Measurements from ENCODE around the gene MGMT.

Gene MGMT

DNA sequence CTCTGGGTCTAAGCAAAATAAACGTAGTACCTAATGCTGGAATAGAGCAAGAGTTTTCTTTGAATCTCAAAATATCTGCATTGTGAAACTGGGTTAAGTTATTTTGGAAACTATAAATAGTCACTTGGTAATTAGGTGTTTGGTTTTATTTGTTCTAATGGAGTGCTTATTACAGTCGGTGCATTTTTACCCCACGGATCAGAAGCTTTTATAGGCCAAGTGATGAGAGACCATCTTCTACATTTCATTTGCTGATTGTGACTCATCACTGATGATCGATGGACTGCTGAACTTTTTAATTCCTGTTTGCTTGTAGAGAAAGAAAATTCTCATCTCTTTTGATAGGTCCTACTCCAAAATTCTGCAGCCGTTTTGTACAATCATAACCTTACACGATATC, 28.2 kb downstream of the MGMT start:
- DNase-seq (ENCODE audit: low read depth) = no peak

DNA sequence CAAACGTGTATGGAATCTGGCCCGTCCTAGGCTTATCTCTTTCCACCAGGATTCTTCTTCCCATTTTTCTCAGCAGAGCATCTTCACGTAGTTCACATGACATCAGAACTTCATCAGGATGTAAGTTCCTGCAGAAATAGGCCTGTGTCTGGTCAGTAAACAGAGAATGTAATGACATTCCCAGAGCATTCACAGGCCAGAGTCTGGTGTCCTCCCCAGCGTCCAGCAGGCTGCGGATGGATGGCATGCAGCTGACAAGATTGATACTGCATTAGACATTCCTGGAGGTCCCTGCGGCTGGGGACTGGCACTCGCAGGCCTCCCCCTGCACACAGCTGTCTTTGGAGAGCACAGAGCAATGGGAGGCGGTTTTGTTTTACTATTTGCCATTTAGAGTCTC, 28.7 kb downstream of the MGMT start:
- no peak for DNase-seq (ENCODE audit: low read depth)

DNA sequence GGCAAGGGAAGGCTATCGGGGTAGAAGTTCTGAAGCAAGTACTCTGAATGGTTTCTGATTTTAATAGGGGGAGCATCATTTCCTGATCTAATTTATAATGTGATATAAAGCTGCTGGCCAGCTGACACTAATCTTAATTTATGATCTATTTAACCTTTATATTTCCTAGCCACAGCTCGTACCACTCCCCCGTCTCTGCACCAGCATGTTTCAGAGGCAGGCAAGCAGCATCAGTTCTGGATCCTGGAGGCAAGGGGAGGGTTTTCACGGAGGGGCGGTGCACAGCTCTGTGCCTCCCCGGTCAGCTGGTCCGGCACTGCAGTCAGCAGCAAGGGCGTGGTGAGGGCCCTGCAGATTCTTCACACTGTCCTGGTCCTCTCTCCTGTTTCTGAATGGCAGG, 30.0 kb downstream of the MGMT start:
- DNase-seq (ENCODE audit: low read depth) = no peak

DNA sequence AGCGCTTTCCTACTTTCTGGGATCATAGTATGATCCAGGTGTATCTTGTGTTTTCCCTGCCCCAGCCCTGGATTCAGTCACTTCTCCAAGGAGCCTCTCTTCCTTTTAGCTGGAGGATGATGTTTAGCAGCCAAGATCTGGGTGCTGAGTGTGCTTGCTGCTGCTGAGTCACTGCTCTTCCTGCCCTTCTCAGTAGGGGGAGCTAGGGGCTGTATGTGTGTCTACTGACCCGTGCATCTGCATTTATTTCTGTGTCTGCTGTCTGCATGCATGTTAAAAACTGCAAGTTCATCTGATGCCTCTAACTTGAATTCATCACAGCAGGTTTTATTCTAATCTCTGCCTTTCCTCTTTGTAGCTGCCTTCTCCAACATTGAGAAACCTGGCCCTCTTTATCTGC, 31.6 kb downstream of the MGMT start:
- DNase-seq (ENCODE audit: low read depth) = no peak

DNA sequence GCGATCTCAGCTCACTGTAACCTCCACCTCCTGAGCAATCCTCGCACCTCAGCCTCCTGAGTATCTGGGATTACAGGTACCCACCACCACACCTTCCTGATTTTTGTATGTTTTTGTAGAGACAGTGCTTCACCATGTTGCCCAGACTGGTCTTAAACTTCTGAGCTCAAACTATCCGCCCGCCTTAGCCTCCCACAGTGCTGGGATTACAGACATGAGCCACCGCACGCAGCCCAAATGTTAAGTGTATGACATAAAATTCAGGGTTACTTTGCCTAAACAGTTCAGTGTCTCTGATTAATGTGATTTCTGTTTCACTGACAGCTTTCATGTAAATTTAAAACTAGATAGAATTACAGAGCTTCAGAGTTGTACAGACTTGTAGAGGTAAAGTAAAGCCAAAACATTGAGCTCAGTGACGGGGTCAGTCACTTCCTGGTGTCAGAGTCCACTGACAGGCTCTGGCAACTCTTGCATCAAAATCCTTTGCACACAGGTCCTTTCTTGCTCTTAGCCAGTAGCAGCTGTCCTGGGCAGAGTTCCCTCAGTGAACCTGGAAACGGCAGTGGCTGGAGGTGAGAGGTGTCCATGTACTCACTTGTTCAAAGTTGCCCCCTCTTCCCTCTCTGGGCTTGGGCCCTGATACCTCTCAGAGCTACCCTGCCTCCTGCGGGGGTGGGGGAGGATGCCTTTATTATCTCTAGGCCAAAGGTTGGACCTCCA, 33.7 kb downstream of the MGMT start:
- DNase-seq (ENCODE audit: low read depth) = no peak

DNA sequence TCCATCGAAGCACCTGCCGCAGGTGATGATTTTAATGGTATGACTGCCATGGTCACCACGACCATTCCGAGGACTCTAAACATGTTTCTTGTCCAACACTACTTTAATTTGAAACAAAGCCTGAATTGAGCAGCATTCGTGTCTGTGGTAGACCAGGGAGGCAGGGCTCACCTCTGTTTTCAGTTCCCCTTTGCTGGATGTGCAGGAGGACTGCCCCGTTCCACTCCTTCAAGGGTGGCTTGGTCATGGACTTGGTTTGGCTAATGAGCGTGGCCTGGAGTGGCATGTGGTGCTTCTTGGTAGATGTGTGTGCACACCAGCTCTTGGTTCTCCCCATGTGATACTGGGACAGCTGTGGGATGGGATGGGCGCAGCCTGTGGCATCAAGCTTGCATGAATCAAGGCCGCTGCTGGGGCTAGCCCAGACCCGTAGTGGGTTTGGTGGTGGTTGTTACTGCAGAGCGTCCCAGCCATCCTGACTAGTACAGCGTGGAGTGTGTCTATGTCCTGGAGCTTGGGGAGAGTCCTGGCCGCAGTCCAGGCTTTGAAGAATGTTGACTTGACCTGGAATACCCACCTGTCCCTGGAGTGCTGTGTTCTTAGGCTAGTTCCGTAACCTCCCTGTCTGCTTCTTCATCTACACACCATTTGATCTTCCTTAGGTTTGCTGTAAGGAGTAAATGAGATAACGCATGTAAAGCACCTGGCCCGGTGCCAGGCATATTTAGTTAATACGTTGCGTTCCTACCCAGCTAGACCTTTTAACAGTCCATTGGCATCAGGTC, 34.8 kb downstream of the MGMT start:
- DNase-seq (ENCODE audit: low read depth) = no peak

DNA sequence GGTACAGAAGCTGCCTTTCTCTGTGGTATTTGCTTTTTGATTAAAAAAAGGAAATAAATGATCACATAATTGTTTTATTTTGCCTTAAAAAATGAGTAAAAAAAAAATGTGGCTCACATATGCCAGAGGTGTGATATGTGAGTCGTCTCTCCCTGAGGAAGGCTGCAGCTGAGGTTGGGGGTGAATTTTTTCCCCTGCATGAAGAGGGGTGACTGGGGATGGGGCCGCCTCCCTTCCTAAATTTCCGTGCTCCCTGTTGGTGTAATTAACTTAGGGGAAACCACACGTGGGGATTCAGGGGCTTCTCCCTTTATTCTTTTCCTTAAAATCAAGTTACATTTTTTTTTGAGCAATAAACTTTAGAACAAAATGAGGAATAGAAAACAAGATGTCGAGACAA, 35.4 kb downstream of the MGMT start:
- no peak for DNase-seq (ENCODE audit: low read depth)

DNA sequence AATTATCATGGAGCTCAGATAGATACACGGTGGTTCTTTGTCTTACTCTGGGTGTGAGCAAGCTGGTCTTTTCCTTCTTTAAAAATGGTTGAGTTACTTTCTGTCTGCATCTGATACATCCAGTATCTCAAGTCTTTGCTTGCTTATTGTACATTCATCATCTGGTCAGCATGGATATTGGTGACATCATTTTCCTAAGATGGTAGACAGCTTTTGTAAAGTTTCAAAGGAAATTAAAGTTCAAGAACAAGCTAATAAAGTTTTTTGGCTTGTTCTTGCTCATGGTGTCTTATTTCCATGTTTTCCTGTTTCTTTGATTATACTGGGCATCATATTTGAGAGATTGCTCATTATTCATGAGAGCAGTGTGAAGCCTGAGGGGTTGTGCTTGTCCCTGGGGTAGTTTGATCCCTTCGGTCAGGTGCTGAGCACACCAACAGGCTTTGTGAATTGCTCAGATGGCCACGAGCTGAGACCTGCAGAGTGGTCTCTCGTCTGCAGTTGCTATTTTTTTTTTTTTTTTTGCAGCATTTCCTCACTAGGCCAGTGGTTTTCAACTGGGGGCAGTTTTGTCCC, 38.5 kb downstream of the MGMT start:
- no peak for DNase-seq (ENCODE audit: low read depth)

DNA sequence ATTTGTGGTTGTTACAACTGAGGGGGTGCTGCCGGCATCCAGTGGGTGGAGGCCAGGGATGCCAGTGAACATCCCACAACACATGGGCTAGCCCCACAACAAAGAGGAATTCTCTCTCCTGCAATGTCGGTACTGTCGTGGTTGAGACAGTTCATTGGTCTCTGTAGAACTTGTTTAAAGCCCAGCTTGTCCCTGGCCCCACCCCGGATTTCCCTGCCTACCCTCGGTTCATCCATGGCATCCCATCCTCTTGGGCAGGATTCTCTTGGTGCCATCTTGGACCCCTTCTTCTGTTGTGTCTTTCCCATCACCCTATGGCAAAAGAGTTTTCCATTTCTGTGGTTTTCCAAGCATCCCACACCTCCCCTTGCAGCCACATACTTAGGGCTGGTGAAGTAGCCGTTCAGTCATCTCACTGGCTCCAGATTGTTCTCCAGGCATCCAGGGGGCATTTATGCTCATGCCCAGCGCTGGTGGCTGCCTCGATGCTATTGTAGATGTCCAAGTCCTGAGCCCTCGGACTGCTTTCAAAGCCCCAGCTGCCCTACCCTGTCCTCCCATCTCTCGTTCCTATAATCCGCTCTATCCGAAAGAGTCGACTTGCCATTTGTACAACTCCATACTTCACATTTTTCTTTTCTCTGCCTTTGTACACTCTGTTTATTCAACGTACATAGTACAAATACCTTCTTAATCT, 39.2 kb downstream of the MGMT start:
- DNase-seq (ENCODE audit: low read depth) = no peak

DNA sequence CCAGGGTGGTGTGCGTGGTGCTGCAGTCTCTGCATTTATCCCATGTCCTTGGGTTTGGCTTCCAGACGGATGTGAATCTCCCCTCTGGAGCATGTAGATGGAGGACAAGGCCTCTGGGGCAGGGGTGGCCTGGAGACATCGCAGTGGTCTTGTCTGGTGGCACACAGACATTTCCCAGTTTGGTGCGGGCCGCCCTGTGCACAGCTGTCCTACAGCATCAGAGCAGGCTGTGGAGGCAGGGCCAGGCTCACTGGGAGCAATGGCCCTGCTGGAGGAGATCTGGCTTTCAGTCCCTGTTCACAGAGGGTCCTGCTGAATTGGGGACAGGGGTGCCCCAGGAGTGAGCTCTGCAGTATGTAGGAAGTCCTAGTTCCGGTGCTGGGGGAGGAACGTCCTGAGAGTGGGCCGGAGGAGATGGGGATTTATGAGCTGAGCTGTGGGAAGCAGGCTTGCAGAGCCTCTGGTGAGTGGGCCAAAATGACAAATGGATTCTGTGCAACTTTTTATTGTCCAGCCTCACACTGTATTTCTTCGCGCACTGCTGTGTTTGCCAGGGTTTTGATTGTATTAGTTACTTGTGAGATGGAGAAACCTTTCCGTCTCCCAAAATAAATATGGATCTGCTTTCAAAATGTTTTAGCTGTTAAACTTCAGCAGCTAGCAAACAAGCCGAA, 40.3 kb downstream of the MGMT start:
- no peak for DNase-seq (ENCODE audit: low read depth)

DNA sequence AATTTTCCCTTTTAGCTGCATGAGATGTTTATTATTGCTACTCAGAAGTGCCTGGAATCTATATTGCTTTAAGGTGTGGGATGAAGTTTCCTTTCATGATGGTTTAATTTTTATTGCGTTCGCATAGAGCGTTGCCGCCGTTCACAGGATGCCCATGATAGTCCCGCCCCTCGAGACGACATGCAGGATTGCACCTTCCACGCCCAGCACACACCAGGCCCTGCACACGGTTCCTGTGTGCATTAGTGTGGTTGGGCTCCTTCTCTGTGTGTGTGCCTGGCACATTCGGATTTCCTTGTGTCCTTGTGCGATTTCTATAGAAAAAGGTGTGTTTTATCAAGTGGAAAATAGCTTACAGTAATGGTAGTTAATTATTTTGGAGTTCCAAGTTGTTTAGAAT, 42.1 kb downstream of the MGMT start:
- DNase-seq (ENCODE audit: low read depth) = no peak

DNA sequence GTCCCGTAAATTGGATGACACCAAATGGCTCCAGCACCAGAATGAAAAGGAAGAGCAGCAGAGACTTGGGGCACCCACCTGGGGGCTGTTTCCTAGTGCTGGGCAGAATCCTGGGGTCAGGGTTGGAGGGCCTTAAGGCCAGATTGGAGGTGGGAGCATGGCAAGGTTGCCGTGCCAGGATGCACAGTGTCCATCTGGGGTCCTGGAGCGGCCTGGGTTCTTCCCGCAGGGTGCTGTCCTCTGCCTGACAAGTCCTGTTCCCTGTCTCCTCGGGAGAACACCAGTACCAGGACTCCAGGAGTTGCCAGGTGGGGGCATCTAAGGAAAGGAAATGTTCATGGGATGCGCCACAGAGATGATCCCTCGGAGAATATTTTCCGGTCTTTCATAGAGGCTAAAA, 42.8 kb downstream of the MGMT start:
- no peak for DNase-seq (ENCODE audit: low read depth)

DNA sequence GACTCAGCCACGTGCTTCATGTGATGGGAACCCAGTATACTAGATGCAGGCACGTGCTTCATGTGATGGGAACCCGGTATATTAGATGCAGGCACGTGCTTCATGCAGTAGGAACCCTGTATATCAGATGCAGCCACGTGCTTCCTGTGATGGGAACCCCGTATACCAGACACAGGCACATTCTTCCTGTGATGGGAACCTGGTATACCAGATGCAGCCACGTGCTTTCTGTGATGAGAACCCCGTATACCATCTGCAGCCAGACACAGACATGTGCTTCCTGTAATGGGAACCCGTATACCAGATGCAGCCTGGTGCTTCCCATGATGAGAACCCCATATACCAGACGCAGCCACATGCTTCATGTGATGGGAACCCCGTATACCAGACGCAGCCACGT, 44.0 kb downstream of the MGMT start:
- no peak for DNase-seq (ENCODE audit: low read depth)

DNA sequence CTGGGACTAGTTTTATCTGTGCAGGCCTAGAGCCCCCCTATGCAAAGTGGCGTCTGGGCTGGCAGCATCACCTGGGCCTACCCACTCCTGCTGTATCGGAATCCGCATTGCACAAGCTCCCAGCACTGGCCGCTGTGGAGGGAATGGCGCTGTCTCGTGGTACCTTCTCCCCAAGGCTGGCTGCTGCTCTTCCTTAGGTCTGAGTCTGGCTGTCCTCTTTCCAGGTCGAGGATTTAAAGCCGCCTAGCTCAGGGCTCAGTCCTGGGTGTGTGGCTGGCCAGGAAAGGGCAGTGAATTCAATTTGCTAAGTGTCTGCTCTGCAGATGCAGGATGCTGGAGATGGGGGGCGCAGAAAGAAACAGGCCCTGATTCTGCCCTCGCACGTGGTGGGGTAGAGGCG, 44.7 kb downstream of the MGMT start:
- no peak for DNase-seq (ENCODE audit: low read depth)

DNA sequence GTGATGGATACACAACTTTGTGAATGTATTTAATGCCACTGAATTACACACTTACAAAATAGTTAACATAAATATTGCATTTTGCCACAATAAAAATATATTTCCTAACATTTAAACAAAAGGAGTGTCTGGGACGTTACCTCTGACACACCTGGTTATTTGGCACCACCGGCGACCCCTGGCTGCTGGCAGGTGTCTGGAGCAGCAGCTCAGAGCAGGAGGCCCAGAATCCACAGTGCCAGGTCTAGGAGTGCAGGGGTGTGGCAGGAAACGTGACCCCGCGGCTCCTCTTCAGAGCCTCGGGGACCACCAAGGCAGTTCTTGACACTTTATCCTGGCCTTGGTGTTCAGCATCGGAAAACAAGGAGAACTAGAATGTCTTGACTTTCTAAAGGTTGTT, 46.3 kb downstream of the MGMT start:
- no peak for DNase-seq (ENCODE audit: low read depth)

DNA sequence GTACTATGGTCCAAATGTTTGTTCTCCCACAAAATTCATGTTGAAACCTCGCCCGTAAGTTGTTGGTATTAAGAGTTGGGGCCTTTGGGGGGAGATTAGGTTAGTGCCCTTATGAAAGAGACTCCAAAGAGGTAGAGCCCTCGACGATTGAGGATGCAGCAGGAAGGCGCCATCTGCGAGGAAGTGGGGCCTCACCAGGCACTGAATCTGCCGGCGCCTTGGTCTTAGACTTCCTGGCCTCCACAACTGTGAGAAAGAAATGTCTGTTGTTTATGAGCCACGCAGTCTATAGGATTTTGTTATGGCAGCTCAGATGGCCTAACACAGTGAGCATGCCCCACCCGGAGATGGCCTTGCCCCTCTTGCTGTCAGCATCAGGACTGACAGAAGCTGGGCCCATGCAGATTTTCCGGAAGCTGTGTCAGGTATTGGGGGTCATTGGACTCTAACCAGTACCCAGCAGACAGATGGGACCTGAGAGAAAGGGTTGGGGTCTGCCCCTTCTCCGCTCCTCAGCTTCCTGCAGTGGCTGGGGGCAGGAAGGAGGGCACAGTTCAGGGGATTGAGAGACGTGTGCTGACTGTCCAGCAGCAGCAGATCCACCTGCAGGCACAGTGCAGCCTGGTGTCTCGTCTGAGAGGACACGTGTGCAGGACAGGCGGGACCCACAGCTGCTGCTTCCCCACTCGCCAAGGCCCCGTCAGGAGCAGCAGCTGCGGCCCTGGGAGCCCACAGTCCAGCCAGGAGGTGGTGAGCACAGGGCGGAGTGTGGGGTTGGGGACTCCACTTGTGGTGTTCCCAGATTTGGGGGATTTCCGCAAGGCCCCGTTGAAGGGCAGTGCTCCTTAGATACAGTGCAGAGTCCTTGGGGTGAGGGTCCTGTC, 47.8 kb downstream of the MGMT start:
- no peak for DNase-seq (ENCODE audit: low read depth)

DNA sequence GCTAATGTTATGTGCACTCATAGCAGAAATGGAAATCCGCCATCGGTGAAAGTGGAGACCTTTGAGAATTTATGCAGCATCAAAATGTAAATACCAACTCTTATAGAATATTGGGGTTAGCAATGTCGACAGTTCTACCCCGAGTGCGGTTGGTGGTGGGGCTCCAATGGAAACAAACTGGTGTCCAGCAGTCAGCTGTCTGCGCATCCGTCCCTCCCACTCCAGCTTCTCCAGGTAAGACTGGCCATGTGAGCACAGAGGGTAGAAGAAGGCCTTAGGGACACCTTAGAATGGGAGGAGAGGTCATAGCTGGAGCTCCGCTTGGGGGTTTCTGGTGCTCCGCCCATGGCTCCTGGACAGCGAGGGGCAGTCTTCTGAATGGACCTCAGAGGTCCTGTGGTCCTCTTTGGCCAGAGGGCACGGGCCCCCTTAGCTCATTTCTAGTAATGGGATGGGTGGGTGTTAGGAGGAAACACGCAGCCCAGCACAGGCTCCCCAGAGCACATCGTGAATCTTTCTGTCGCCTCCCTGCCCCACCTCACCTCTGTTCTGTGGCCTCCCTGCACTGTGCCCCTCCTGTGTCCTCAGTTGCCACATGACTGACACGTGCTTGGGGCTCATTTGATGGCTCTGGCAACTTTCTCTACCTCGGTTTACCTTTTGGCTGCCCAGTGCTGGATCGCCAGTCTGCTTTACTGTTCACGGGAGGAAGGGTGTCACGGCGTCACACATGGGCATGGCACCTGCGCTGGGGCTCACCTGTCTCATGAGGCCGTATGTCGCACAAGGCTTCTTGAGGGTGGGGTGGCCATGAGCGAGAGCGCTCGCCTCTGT, 50.0 kb downstream of the MGMT start:
- no peak for DNase-seq (ENCODE audit: low read depth)

DNA sequence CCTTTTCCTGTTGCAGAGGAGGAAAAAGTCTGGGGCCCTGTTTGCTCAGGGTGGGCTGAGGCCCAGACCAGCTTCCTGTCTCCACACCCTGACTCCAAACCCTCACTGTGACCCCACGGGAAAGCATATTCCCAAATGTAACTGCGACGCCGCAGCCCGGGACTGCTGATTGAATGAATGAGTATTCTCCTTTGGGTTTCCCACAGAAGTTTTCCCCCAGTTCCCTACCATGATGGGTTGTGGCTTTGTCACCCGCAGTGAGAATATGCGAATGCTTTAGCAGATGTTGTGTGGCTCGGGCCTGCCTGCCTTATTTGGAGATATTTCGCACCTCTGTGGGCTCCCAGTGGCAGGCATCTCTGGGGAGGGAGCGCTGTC, 50.6 kb downstream of the MGMT start:
- DNase-seq (ENCODE audit: low read depth) = no peak

DNA sequence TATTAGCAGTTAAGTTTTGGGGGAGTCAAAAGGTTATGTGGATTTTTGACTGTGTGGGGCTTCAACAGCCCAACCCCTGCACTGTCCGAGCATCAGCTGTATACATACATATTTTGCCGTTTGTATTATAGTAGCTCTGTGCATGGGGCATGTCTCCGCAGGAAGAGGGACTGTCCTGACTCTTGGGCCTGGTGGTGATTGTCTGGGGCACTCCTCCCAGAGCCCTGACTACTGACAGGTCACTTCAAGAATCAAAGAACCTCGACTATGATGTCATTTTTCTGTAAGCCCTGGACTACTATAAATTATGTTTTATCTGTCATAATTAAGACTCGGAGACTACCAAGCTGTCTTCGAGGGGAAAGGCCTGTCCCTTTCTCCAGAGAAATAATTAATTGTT, 51.8 kb downstream of the MGMT start:
- DNase-seq (ENCODE audit: low read depth) = no peak

DNA sequence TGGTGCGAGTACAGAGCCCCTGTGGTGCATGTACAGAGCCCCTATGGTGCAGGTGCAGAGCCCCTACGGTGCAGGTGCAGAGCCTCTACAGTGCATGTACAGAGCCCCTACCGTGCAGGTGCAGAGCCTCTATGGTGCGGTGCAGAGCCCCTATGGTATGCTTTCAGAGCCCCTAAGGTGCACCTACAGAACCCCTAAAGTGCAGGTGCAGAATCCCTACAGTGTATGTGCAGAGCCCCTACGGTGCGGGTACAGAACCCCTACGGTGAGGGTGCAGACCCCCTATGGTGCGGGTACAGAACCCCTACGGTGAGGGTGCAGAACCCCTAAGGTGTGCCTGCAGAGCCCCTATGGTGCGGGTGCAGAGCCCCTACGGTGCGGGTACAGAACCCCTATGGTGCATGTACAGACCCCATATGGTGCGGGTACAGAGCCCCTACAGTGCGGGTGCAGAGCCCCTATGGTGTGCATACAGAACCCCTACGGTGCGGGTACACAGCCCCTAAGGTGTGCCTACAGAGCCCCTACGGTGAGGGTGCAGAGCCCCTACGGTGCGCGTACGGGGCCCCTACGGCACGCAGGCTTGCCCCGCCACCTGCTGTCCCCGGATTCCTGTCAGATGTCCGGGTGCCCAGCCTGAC, 53.5 kb downstream of the MGMT start:
- DNase-seq (ENCODE audit: low read depth) = no peak

Measured in activated T-cell treated with anti-CD3 and anti-CD28 coated beads for 48 hours (primary cell).